Karpas-422 (cell line): Measurements from ENCODE around the gene CNOT3. TPM values are rescaled to one million over a fixed set of nuclear protein-coding genes. Genes with fewer than 3 reads are reported as not detected.
"Not testable (repeated sequence)": the region's sequence is repeated elsewhere in the genome, so short reads cannot be mapped to it uniquely, and the experiment has no call there.

Experiments used
- DNase-seq: peaks from one replicate; pipeline ENCODE4 v3.0.0-alpha.2; 2015
- H2AFZ ChIP-seq: fragments of 200-600 bp; sonication (generic); 2 replicates; pipeline ENCODE4 v1.6.1; 2014; ENCODE audit warnings: antibody characterized with exemption, low read length, mixed read lengths
- H3K27ac ChIP-seq: fragments of 200-600 bp; sonication (generic); 2 replicates; pipeline ENCODE4 v1.5.1; 2014; ENCODE audit warnings: mild to moderate bottlenecking, low read length, moderate library complexity
- H3K27me3 ChIP-seq: fragments of 200-600 bp; sonication (generic); 2 replicates; pipeline ENCODE4 v1.6.1; 2014; ENCODE audit warnings: low read length, mixed read lengths
- H3K36me3 ChIP-seq: fragments of 200-600 bp; sonication (generic); 2 replicates; pipeline ENCODE4 v1.6.1; 2014; ENCODE audit warnings: low read length, mixed read lengths; ENCODE audit not compliant: insufficient read depth
- H3K4me1 ChIP-seq: fragments of 200-600 bp; sonication (generic); 2 replicates; pipeline ENCODE4 v1.6.1; 2014; ENCODE audit warnings: mild to moderate bottlenecking, low read length, mixed read lengths
- H3K4me2 ChIP-seq: fragments of 200-600 bp; sonication (generic); 2 replicates; pipeline ENCODE4 v1.6.1; 2014; ENCODE audit warnings: low read length, low read depth, mild to moderate bottlenecking; ENCODE audit not compliant: poor library complexity, severe bottlenecking
- H3K4me3 ChIP-seq: fragments of 200-600 bp; sonication (generic); 2 replicates; pipeline ENCODE4 v1.5.1; 2014; ENCODE audit warnings: mild to moderate bottlenecking, antibody characterized with exemption, low read length, mixed read lengths
- H3K79me2 ChIP-seq: fragments of 200-600 bp; sonication (generic); 2 replicates; pipeline ENCODE4 v1.6.1; 2014; ENCODE audit warnings: mild to moderate bottlenecking, low read length, mixed read lengths
- H3K9ac ChIP-seq: fragments of 200-600 bp; sonication (generic); 2 replicates; pipeline ENCODE4 v1.6.0; 2014; ENCODE audit warnings: low read length
- H3K9me2 ChIP-seq: fragments of 200-600 bp; sonication (generic), shearing (Covaris generic); replicated peaks from 2 replicates; pipeline ENCODE4 v1.6.0; 2014; ENCODE audit warnings: mild to moderate bottlenecking, low read length, moderate library complexity; ENCODE audit not compliant: insufficient read depth
- H3K9me3 ChIP-seq: fragments of 300-700, 200-600 bp; sonication (generic); 2 replicates; pipeline ENCODE4 v1.6.1; 2014; ENCODE audit warnings: low read length, mixed read lengths
- H4K20me1 ChIP-seq: fragments of 200-600 bp; sonication (generic); 2 replicates; pipeline ENCODE4 v1.6.1; 2014; ENCODE audit warnings: mild to moderate bottlenecking, antibody characterized with exemption, low read length, low read depth; ENCODE audit not compliant: insufficient read depth
- total RNA-seq: library from RNA; depleted of rRNA; stranded (reverse); fragments of >200 nt; shearing (Covaris generic); gene quantifications from 2 replicates; pipeline ENCODE4 v1.2.3, GENCODE V29; 2014; ENCODE audit warnings: low replicate concordance

CNOT3 gene
- total RNA-seq, 1 experiment from 2014 or later: 31.2 TPM

GRCh38 chr19:54194463-54194862, 56.9 kb downstream of the CNOT3 start:
- H3K4me3 ChIP-seq, H4K20me1 ChIP-seq, DNase-seq, H3K4me2 ChIP-seq, H3K9me2 ChIP-seq, H2AFZ ChIP-seq, H3K9me3 ChIP-seq, H3K27me3 ChIP-seq, H3K27ac ChIP-seq, H3K9ac ChIP-seq: not testable (repeated sequence)
- Histone ChIP-seq H3K79me2 (peaks cover 23% of the 10 kb centered on the region), H3K4me1 (peaks cover 17% of the 10 kb centered on the region), H3K36me3 (peaks cover 13% of the 10 kb centered on the region; the same call in 1 of the 2 replicates)

GRCh38 chr19:54196536-54196935, 59.0 kb downstream of the CNOT3 start:
- Histone ChIP-seq H3K9me2 (no peaks in the 10 kb centered on the region), H3K4me1 (peaks cover 27% of the 10 kb centered on the region), H3K4me2 (no peak overlapping the region), H3K9ac (no peak overlapping the region), H3K4me3 (no peak overlapping the region), H3K79me2 (peaks cover 29% of the 10 kb centered on the region), H3K36me3 (peaks cover 18% of the 10 kb centered on the region), H4K20me1 (peaks cover 5% of the 10 kb centered on the region), H3K27me3 (no peaks in the 10 kb centered on the region), H3K27ac (no peak overlapping the region), H3K9me3 (no peaks in the 10 kb centered on the region), H2AFZ (no peak overlapping the region)
- DNase-seq: no peak

- H3K9me2 ChIP-seq: no peaks in the 10 kb centered on the region
- H3K79me2 ChIP-seq: peaks cover 29% of the 10 kb centered on the region
- peaks cover 29% of the 10 kb centered on the region for H3K4me1 ChIP-seq
- no peak overlapping the region for H2AFZ ChIP-seq
- H4K20me1 ChIP-seq: peaks cover 11% of the 10 kb centered on the region
- no peak overlapping the region for H3K4me3 ChIP-seq
- H3K27me3 ChIP-seq: no peaks in the 10 kb centered on the region
- no peaks in the 10 kb centered on the region for H3K9me3 ChIP-seq
- no peak overlapping the region for H3K9ac ChIP-seq
- peaks cover 24% of the 10 kb centered on the region for H3K36me3 ChIP-seq
- H3K4me2 ChIP-seq: no peak overlapping the region
- H3K27ac ChIP-seq: no peak overlapping the region
- no peak for DNase-seq
These were observed 59.6 kb downstream of the CNOT3 start for GRCh38 chr19:54197121-54197520.

GRCh38 chr19:54199401-54199800, 61.8 kb downstream of the CNOT3 start:
- peak overlapping the region; percentile 71; the same call in 1 of the 2 replicates for H3K9ac ChIP-seq
- no peaks in the 10 kb centered on the region for H3K27me3 ChIP-seq
- peaks cover 34% of the 10 kb centered on the region for H4K20me1 ChIP-seq
- H3K9me3 ChIP-seq: no peaks in the 10 kb centered on the region
- H3K9me2 ChIP-seq: no peaks in the 10 kb centered on the region
- H3K27ac ChIP-seq: no peak overlapping the region
- peaks cover 35% of the 10 kb centered on the region for H3K79me2 ChIP-seq
- peak overlapping the region; percentile 85; the same call in 1 of the 2 replicates for H3K4me3 ChIP-seq
- H3K36me3 ChIP-seq: peaks cover 34% of the 10 kb centered on the region
- peaks cover 29% of the 10 kb centered on the region for H3K4me1 ChIP-seq
- H2AFZ ChIP-seq: no peak overlapping the region
- peak overlapping the region; percentile 90 for H3K4me2 ChIP-seq
- DNase-seq: no peak

- Histone ChIP-seq H3K4me2 (peak overlapping the region; percentile 90), H3K27ac (peak overlapping the region; percentile 69), H3K9me3 (no peaks in the 10 kb centered on the region), H4K20me1 (peaks cover 52% of the 10 kb centered on the region), H3K27me3 (no peaks in the 10 kb centered on the region), H3K79me2 (peaks cover 47% of the 10 kb centered on the region), H3K9ac (peak overlapping the region; percentile 71), H3K4me1 (peaks cover 29% of the 10 kb centered on the region), H3K9me2 (no peaks in the 10 kb centered on the region), H3K36me3 (peaks cover 51% of the 10 kb centered on the region), H2AFZ (no peak overlapping the region), H3K4me3 (peak overlapping the region; percentile 85)
- no peak for DNase-seq
These were observed 63.7 kb downstream of the CNOT3 start for GRCh38 chr19:54201172-54201701.

- Histone ChIP-seq H3K4me3 (peak overlapping the region; percentile 85), H3K4me1 (peaks cover 29% of the 10 kb centered on the region)
These were observed 64.4 kb downstream of the CNOT3 start for GRCh38 chr19:54201980-54202379.

GRCh38 chr19:54203151-54203611, 65.6 kb downstream of the CNOT3 start:
- Histone ChIP-seq H3K36me3 (peaks cover 65% of the 10 kb centered on the region), H2AFZ (no peak overlapping the region), H3K9me2 (no peaks in the 10 kb centered on the region), H3K79me2 (peaks cover 47% of the 10 kb centered on the region), H3K9ac (peak overlapping the region; percentile 71; the same call in 1 of the 2 replicates), H3K4me2 (peak overlapping the region; percentile 90), H3K9me3 (no peaks in the 10 kb centered on the region), H3K27ac (no peak overlapping the region), H3K27me3 (no peaks in the 10 kb centered on the region), H3K4me1 (peaks cover 29% of the 10 kb centered on the region), H3K4me3 (no peak overlapping the region), H4K20me1 (peaks cover 66% of the 10 kb centered on the region)
- DNase-seq: no peak

More at GRCh38 chr19:54201980-54202379, 64.4 kb downstream of the CNOT3 start:
- H3K79me2 ChIP-seq: peaks cover 47% of the 10 kb centered on the region
- peak; percentile 42 for DNase-seq
- H3K36me3 ChIP-seq: peaks cover 57% of the 10 kb centered on the region
- H3K9ac ChIP-seq: peak overlapping the region; percentile 71
- peak overlapping the region; percentile 69; the same call in 1 of the 2 replicates for H3K27ac ChIP-seq
- H2AFZ ChIP-seq: no peak overlapping the region
- H3K4me2 ChIP-seq: peak overlapping the region; percentile 90
- H3K27me3 ChIP-seq: no peaks in the 10 kb centered on the region
- H3K9me3 ChIP-seq: no peaks in the 10 kb centered on the region
- peaks cover 58% of the 10 kb centered on the region for H4K20me1 ChIP-seq
- no peaks in the 10 kb centered on the region for H3K9me2 ChIP-seq

- Histone ChIP-seq H3K4me3 (no peak overlapping the region), H3K27me3 (no peaks in the 10 kb centered on the region), H4K20me1 (peaks cover 77% of the 10 kb centered on the region), H3K4me2 (no peak overlapping the region), H3K9ac (no peak overlapping the region), H3K36me3 (peaks cover 65% of the 10 kb centered on the region), H3K27ac (no peak overlapping the region), H3K79me2 (peaks cover 47% of the 10 kb centered on the region), H2AFZ (no peak overlapping the region), H3K9me3 (no peaks in the 10 kb centered on the region), H3K9me2 (no peaks in the 10 kb centered on the region), H3K4me1 (peaks cover 21% of the 10 kb centered on the region)
- DNase-seq: no peak
These were observed 67.4 kb downstream of the CNOT3 start for GRCh38 chr19:54204767-54205468.
